Endothelial cell of umbilical vein (primary cell): ENCODE data around the gene KLHL34. TPM values are rescaled to one million over a fixed set of nuclear protein-coding genes. Genes with fewer than 3 reads are reported as not detected.

Source experiments
- BruUV-seq: library from RNA; stranded (reverse); fragments of 400-500 nt; replicated peaks from 2 replicates; lab custom pipeline; 2021; lab: Mats Ljungman, UMichigan
- CTCF ChIA-PET: fragments of 300-600, 350-600 bp; sonication (Branson Sonifier 250); formaldehyde crosslinking; loops from one replicate; lab custom pipeline; 2021; ENCODE audit warnings: antibody characterized with exemption, inconsistent platforms; lab: Charles Lee
- POLR2A ChIA-PET: fragments of 300-600, 350-600 bp; sonication (Branson Sonifier 250); formaldehyde crosslinking; loops from one replicate; lab custom pipeline; 2021; ENCODE audit warnings: antibody characterized with exemption, inconsistent platforms; lab: Charles Lee
- DNase-seq: peaks from one replicate; pipeline ENCODE4 v3.0.0-alpha.2; 2011; ENCODE audit warnings: low read depth, low spot score
- FAIRE-seq: peaks from 2 replicates; lab custom pipeline; 2011; peaks lifted over from hg19 to GRCh38; lab: Jason Lieb, UNC
- H2AFZ ChIP-seq: 2 replicates; pipeline ENCODE4 v1.6.0; 2012; ENCODE audit warnings: low read depth, low read length, control low read depth, inconsistent platforms
- H3K27ac ChIP-seq: 2 replicates; pipeline ENCODE4 v1.5.1; 2011; ENCODE audit warnings: low read depth, mild to moderate bottlenecking, control low read depth, low read length, moderate library complexity; ENCODE audit not compliant: insufficient read depth
- H3K27me3 ChIP-seq, 2 experiments: 2 replicates each; pipeline versions ENCODE4 v1.6.0 to v1.6.1; 2011; ENCODE audit warnings: low read length in 2 of 2, mixed read lengths in 1 of 2; ENCODE audit not compliant: control insufficient read depth in 2 of 2, insufficient read depth in 2 of 2
- H3K36me3 ChIP-seq, 2 experiments: 2 replicates in 1 of 2; 3 replicates in 1 of 2; pipeline ENCODE4 v1.5.1; 2011; ENCODE audit warnings: low read length in 2 of 2, mild to moderate bottlenecking in 1 of 2, moderate library complexity in 1 of 2; ENCODE audit not compliant: control insufficient read depth in 2 of 2, insufficient read depth in 2 of 2; ENCODE audit errors: extremely low read depth in 1 of 2
- H3K4me1 ChIP-seq: 3 replicates; pipeline ENCODE4 v1.5.1; 2011; ENCODE audit warnings: mild to moderate bottlenecking, low read length; ENCODE audit not compliant: control insufficient read depth, insufficient read depth; ENCODE audit errors: extremely low read depth
- H3K4me2 ChIP-seq: 2 replicates; pipeline ENCODE4 v1.6.1; 2011; ENCODE audit warnings: low read length, control low read depth, mixed read lengths; ENCODE audit not compliant: insufficient read depth
- H3K4me3 ChIP-seq, 3 experiments: fragments of 200-600 bp in 1 of 3; sonication (generic), shearing (Covaris generic) in 1 of 3; replicated peaks in 1 of 3; 2 replicates each; pipeline ENCODE4 v1.5.1; 2011 to 2016; ENCODE audit warnings: control low read depth in 3 of 3, low read length in 3 of 3, mild to moderate bottlenecking in 2 of 3, inconsistent platforms in 1 of 3, low read depth in 1 of 3, moderate library complexity in 1 of 3; ENCODE audit not compliant: insufficient read depth in 1 of 3
- H3K79me2 ChIP-seq: 2 replicates; pipeline ENCODE4 v1.6.0; 2012; ENCODE audit warnings: low read length, inconsistent platforms; ENCODE audit not compliant: control insufficient read depth, insufficient read depth
- H3K9ac ChIP-seq: replicated peaks from 2 replicates; pipeline ENCODE3; 2011; ENCODE audit warnings: low read length, control low read depth; ENCODE audit not compliant: insufficient read depth; ENCODE audit errors: extremely low read depth
- H3K9me1 ChIP-seq: replicated peaks from 3 replicates; pipeline ENCODE4 v1.6.0; 2011; ENCODE audit warnings: mild to moderate bottlenecking, low read length; ENCODE audit not compliant: control insufficient read depth, insufficient read depth; ENCODE audit errors: extremely low read depth
- H3K9me3 ChIP-seq: replicated peaks from 2 replicates; pipeline ENCODE4 v1.5.1; 2012; ENCODE audit warnings: low read length, inconsistent platforms; ENCODE audit not compliant: control insufficient read depth, insufficient read depth
- H4K20me1 ChIP-seq: replicated peaks from 2 replicates; pipeline ENCODE3; 2011; ENCODE audit warnings: mild to moderate bottlenecking, low read length; ENCODE audit not compliant: control insufficient read depth, insufficient read depth; ENCODE audit errors: extremely low read depth
- CTCF ChIP-seq, 2 donors: IDR thresholded peaks; 1 replicate in 1 of 2; 2 replicates in 1 of 2; pipeline ENCODE4 v1.5.1; 2011; ENCODE audit warnings: low read length in 2 of 2, mild to moderate bottlenecking in 2 of 2, moderate library complexity in 2 of 2, control low read depth in 1 of 2, inconsistent platforms in 1 of 2, low read depth in 1 of 2; ENCODE audit not compliant: insufficient read depth in 1 of 2; ENCODE audit errors: extremely low read depth in 1 of 2
- EZH2 ChIP-seq: IDR thresholded peaks from 2 replicates; pipeline ENCODE4 v1.6.1; 2012; ENCODE audit warnings: borderline replicate concordance, low read depth, mild to moderate bottlenecking, moderate library complexity, low read length, inconsistent platforms; ENCODE audit not compliant: severe bottlenecking
- FOS ChIP-seq: IDR thresholded peaks from 2 replicates; pipeline ENCODE4 v1.6.1; 2011; ENCODE audit warnings: mild to moderate bottlenecking, low read length, moderate library complexity, borderline replicate concordance; ENCODE audit not compliant: insufficient read depth
- GATA2 ChIP-seq: IDR thresholded peaks from 2 replicates; pipeline ENCODE4 v1.7.0; 2011; ENCODE audit warnings: low read depth, mild to moderate bottlenecking, moderate library complexity, mixed read lengths, low read length; ENCODE audit not compliant: insufficient read length, insufficient read depth
- JUN ChIP-seq: IDR thresholded peaks from 2 replicates; pipeline ENCODE4 v1.6.1; 2011; ENCODE audit warnings: borderline replicate concordance, low read depth; ENCODE audit not compliant: insufficient read length, insufficient read depth
- MAX ChIP-seq: IDR thresholded peaks from 2 replicates; pipeline ENCODE4 v1.6.1; 2011; ENCODE audit not compliant: insufficient read depth, insufficient read length
- MYC ChIP-seq: IDR thresholded peaks from one replicate; pipeline ENCODE4 v1.6.1; 2011; ENCODE audit warnings: mild to moderate bottlenecking, low read depth, low read length
- POLR2A ChIP-seq: IDR thresholded peaks from 2 replicates; pipeline ENCODE4 v1.6.1; 2012; ENCODE audit warnings: low read depth, mild to moderate bottlenecking, control low read depth, low read length
- POLR2AphosphoS5 ChIP-seq: IDR thresholded peaks from 2 replicates; pipeline ENCODE4 v1.6.1; 2012; ENCODE audit warnings: low read depth, mild to moderate bottlenecking, control low read depth, low read length, moderate library complexity; ENCODE audit not compliant: insufficient read depth
- dilution Hi-C: fragments of 300-500 bp; cut with MboI; formaldehyde crosslinking; loops from one replicate; pipeline ENCODE4 v1.15.0; 2019; ENCODE audit warnings: low sequenced_read_pairs; ENCODE audit not compliant: extremely low pct_ligation_motif_present
- intact Hi-C: fragments of 100-400 bp; cut with micrococcal nuclease; formaldehyde crosslinking; loops from one replicate; pipeline ENCODE4 v1.10.0; 2022
- polyA plus RNA-seq, 4 experiments: library from polyadenylated mRNA; depleted of rRNA in 3 of 4; stranded (reverse) in 3 of 4; unstranded in 1 of 4; fragments of >200 nt; gene quantifications; 2 replicates each; pipeline versions ENCODE4 v1.2.1 to v1.2.3, GENCODE V29; 2011 to 2012; ENCODE audit warnings: missing spikeins in 1 of 4
- total RNA-seq: library from RNA; stranded (reverse); gene quantifications from 2 replicates; pipeline ENCODE4 v1.2.3, GENCODE V29; 2021

KLHL34 gene
- total and polyA plus RNA-seq, 2 donors (not counting 3 experiments of a cell fraction or from before 2014, with no cell fraction given), result 0.09 TPM; not detected in 1

- H3K79me2 ChIP-seq, result no peaks in the 10 kb centered on the region
- BruUV-seq, result no TSS peak
- H4K20me1 ChIP-seq, result no peaks in the 10 kb centered on the region
- H3K9me1 ChIP-seq, result no peaks in the 10 kb centered on the region
- H3K4me2 ChIP-seq, result no peak overlapping the region
- no peak overlapping the region for H3K4me3 ChIP-seq
- no peaks in the 10 kb centered on the region for H3K4me1 ChIP-seq
- ChIA-PET POLR2A (no interaction called here), CTCF (no interaction called here)
- H3K27me3 ChIP-seq, result peaks cover 6 to 14% of the 10 kb centered on the region in 2 experiments
- dilution Hi-C loops (no loop called here), intact Hi-C loops (no loop called here)
- DNase-seq (no peak), FAIRE-seq (no peak)
- TF ChIP-seq FOS, result no peak
- no peak for TF ChIP-seq MAX
- TF ChIP-seq EZH2, result no peak
- TF ChIP-seq POLR2AphosphoS5, result no peak
- no peak for TF ChIP-seq CTCF (IDR thresholded peaks at IDR 0.05; ENCODE audit: extremely low read depth in 1 of 2, insufficient read depth in 1 of 2, low read depth in 1 of 2, low read length in 2 of 2)
- TF ChIP-seq POLR2A, result no peak
- TF ChIP-seq GATA2, result no peak
- TF ChIP-seq MYC, result no peak
- TF ChIP-seq JUN, result no peak
- H2AFZ ChIP-seq, result no peak overlapping the region
- H3K9ac ChIP-seq, result no peak overlapping the region
- no peaks in the 10 kb centered on the region for H3K9me3 ChIP-seq
- H3K36me3 ChIP-seq, result no peaks in the 10 kb centered on the region
- no peak overlapping the region for H3K27ac ChIP-seq
Observed at GRCh38 chrX:21662761-21663160, 4.6 kb upstream of the KLHL34 start.
